Erythroblast (primary cell): ENCODE data around the gene OR2G6.
"Not testable (repeated sequence)": the region's sequence is repeated elsewhere in the genome, so short reads cannot be mapped to it uniquely, and the experiment has no call there.

Experiments
- GATA1 ChIP-seq: IDR thresholded peaks from 2 replicates; pipeline ENCODE4 v1.6.1; 2011; ENCODE audit warnings: low read depth, mild to moderate bottlenecking, control low read depth, low read length, moderate library complexity
- POLR2A ChIP-seq: IDR thresholded peaks from 2 replicates; pipeline ENCODE4 v1.6.1; 2011; ENCODE audit warnings: mild to moderate bottlenecking, low read length

DNA sequence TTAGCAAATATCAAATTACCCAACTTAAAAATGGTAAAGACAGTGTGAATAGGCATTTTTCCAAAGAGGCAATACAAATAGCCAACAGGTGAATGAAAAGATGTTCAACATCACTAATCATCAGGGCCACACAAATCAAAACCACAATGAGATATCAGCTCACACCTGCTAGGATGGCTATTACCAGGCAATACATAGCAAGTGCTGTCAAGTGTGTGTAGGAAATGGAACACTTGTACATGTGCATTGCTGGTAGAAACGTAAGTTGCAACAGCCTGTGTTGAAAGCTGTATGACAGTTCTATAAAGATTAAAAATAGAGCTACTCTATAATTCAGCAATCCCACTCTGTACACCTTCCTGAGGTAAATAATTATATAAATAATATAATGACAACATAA lies 64.2 kb downstream of the OR2G6 start:
- not testable (repeated sequence) for TF ChIP-seq POLR2A, GATA1
